IPS-20b (cell line): ENCODE data around the gene PFDN2.

ENCODE experiments used
- H3K27ac ChIP-seq: one replicate; pipeline ENCODE4 v1.5.1; 2013; ENCODE audit warnings: low read length
- H3K27me3 ChIP-seq: 2 replicates; pipeline ENCODE4 v1.6.1; 2013; ENCODE audit warnings: mild to moderate bottlenecking, low read length, inconsistent platforms; ENCODE audit not compliant: insufficient read depth
- H3K36me3 ChIP-seq: 2 replicates; pipeline ENCODE4 v1.6.1; 2013; ENCODE audit warnings: low read depth, mild to moderate bottlenecking, inconsistent platforms, low read length, moderate library complexity; ENCODE audit not compliant: insufficient read depth
- H3K4me1 ChIP-seq: 2 replicates; pipeline ENCODE4 v1.6.1; 2013; ENCODE audit warnings: mild to moderate bottlenecking, control low read depth, inconsistent platforms, low read length, moderate library complexity; ENCODE audit not compliant: insufficient read depth
- H3K4me3 ChIP-seq: 2 replicates; pipeline ENCODE4 v1.5.1; 2013; ENCODE audit warnings: mild to moderate bottlenecking, low read length, inconsistent platforms
- H3K9ac ChIP-seq: 2 replicates; pipeline ENCODE4 v1.6.1; 2013; ENCODE audit warnings: low read depth, mild to moderate bottlenecking, inconsistent platforms, low read length, moderate library complexity
- H3K9me3 ChIP-seq: 2 replicates; pipeline ENCODE4 v1.6.1; 2013; ENCODE audit warnings: mild to moderate bottlenecking, low read depth, low read length, inconsistent platforms; ENCODE audit not compliant: insufficient read depth

Gene PFDN2

DNA sequence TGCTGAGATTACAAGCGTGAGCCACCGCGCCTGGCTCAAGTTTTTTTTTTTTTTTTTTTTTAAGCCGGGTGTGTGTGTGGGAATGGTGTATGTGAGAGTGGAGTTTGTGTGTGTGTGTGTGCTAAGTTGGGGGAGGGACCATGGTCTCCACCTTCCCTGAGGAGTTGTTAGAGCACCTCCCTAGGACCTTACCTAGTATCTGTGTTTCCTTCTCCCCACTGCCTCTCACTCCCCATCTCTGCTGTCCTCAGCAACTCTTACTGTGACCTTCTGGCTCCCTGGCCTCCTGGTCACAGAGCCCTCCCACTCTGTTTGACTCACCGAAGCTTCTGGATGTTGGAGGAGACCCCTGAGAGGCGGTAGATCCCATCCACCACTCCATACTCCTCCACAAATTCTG is 58.5 kb downstream of the PFDN2 start:
- no peaks in the 10 kb centered on the region for H3K36me3 ChIP-seq
- H3K4me1 ChIP-seq = no peaks in the 10 kb centered on the region; the same call in none of the 2 replicates
- no peak overlapping the region for H3K27ac ChIP-seq
- no peaks in the 10 kb centered on the region for H3K27me3 ChIP-seq
- no peak overlapping the region for H3K9ac ChIP-seq
- no peak overlapping the region for H3K4me3 ChIP-seq
- no peaks in the 10 kb centered on the region for H3K9me3 ChIP-seq

GRCh38 chr1:161054805-161055204 is 63.0 kb downstream of the PFDN2 start:
- no peaks in the 10 kb centered on the region for H3K4me1 ChIP-seq
- no peak overlapping the region for H3K9ac ChIP-seq
- no peak overlapping the region for H3K4me3 ChIP-seq
- H3K9me3 ChIP-seq = no peaks in the 10 kb centered on the region
- H3K27ac ChIP-seq = no peak overlapping the region
- H3K27me3 ChIP-seq = no peaks in the 10 kb centered on the region
- H3K36me3 ChIP-seq = no peaks in the 10 kb centered on the region

GRCh38 chr1:161054232-161054631 is 63.6 kb downstream of the PFDN2 start:
- Histone ChIP-seq H3K9me3 (no peaks in the 10 kb centered on the region), H3K4me1 (no peaks in the 10 kb centered on the region), H3K27ac (no peak overlapping the region), H3K4me3 (no peak overlapping the region), H3K9ac (no peak overlapping the region), H3K27me3 (peaks cover 2% of the 10 kb centered on the region; the same call in 1 of the 2 replicates), H3K36me3 (no peaks in the 10 kb centered on the region)

GRCh38 chr1:161052899-161053298 is 64.9 kb downstream of the PFDN2 start:
- no peak overlapping the region for H3K9ac ChIP-seq
- H3K36me3 ChIP-seq = no peaks in the 10 kb centered on the region
- H3K4me3 ChIP-seq = no peak overlapping the region
- H3K4me1 ChIP-seq = no peaks in the 10 kb centered on the region
- H3K9me3 ChIP-seq = no peaks in the 10 kb centered on the region; the same call in 1 of the 2 replicates
- peaks cover 15% of the 10 kb centered on the region for H3K27me3 ChIP-seq
- no peak overlapping the region for H3K27ac ChIP-seq

- H3K27ac ChIP-seq = no peak overlapping the region
- H3K36me3 ChIP-seq = no peaks in the 10 kb centered on the region
- peaks cover 28% of the 10 kb centered on the region for H3K27me3 ChIP-seq
- no peak overlapping the region for H3K4me3 ChIP-seq
- peaks cover 2% of the 10 kb centered on the region; the same call in 1 of the 2 replicates for H3K9me3 ChIP-seq
- H3K9ac ChIP-seq = no peak overlapping the region
- peaks cover 2% of the 10 kb centered on the region; the same call in 1 of the 2 replicates for H3K4me1 ChIP-seq
Observed at GRCh38 chr1:161051219-161051618, 66.6 kb downstream of the PFDN2 start.
